Thyroid gland (tissue), 4 donors: ENCODE data around the gene KIRREL2.

ENCODE experiments used
- POLR2A ChIP-seq, 2 donors: fragments of 450-650 bp; IDR thresholded peaks; one replicate each; pipeline ENCODE4 v1.6.1; 2017; ENCODE audit warnings: antibody characterized with exemption in 2 of 2, mild to moderate bottlenecking in 2 of 2, moderate library complexity in 1 of 2
- TF ChIP-seq, protein P1 (sequence below), 6 experiments: fragments of 200-600 bp in 3 of 6; fragments of 450-650 bp in 3 of 6; sonication (generic) in 3 of 6; IDR thresholded peaks; one replicate each; pipeline ENCODE4 v1.5.1; 2016 to 2019; ENCODE audit warnings: antibody characterized with exemption in 6 of 6, mild to moderate bottlenecking in 2 of 6, inconsistent platforms in 1 of 6, moderate library complexity in 1 of 6

GRCh38 chr19:35879068-35879467 is 22.4 kb downstream of the KIRREL2 start:
- TF ChIP-seq, protein P1, sequence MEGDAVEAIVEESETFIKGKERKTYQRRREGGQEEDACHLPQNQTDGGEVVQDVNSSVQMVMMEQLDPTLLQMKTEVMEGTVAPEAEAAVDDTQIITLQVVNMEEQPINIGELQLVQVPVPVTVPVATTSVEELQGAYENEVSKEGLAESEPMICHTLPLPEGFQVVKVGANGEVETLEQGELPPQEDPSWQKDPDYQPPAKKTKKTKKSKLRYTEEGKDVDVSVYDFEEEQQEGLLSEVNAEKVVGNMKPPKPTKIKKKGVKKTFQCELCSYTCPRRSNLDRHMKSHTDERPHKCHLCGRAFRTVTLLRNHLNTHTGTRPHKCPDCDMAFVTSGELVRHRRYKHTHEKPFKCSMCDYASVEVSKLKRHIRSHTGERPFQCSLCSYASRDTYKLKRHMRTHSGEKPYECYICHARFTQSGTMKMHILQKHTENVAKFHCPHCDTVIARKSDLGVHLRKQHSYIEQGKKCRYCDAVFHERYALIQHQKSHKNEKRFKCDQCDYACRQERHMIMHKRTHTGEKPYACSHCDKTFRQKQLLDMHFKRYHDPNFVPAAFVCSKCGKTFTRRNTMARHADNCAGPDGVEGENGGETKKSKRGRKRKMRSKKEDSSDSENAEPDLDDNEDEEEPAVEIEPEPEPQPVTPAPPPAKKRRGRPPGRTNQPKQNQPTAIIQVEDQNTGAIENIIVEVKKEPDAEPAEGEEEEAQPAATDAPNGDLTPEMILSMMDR (IDR thresholded peaks at IDR 0.05) = no peak
- TF ChIP-seq POLR2A (IDR thresholded peaks at IDR 0.05) = no peak
